Measurements from ENCODE around the gene NECTIN3.

NECTIN3 gene

DNA sequence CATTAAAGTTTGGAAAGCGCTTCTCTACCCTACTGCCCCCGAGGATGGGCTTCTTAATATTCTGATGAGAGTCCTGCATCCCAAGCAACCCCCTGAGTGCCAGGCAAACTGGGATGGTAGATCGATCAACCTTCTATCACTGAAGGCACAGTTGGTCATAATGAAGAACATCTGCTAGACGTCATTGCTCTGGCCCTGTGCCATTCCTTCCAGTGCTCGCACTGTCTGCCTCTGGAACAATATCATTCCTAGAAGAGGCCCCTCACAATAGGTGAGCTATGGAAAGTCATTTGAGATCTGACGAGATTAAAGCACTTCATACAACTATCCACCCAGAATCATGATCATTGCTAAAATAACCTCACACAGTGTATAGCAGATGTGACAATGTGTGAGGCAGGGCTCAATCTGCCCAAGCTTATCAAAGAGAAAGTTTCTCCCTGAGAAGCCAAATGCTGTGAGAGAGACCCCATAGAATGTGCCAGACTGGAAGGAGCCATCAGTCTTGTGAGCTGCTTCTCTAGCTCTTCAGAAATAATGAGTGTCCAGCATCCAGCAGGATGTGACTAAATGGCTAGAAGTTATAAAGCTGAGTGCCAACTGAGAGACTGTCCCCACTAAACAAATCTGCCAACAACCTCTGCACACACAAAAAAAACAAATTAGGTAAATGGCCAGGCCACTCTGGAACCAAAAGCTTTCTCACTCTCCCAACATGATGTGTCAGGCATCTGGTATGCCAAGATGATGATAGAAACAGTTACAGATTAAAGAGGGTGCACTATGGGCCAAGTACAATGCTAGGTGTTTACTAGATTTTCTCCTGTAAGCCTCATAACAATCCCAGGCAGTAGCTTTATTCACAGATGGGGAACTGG lies 165.5 kb downstream of the NECTIN3 start:
- ChIA-PET CTCF (no interaction called here), POLR2A (no interaction called here)
- Histone ChIP-seq H3K4me3 (ENCODE audit: low read depth, low read length) (no peak overlapping the region), H3K4me1 (ENCODE audit: control insufficient read depth, insufficient read depth, low read length) (no peaks in the 10 kb centered on the region), H3K36me3 (ENCODE audit: control insufficient read depth in 2 of 2, insufficient read depth in 1 of 2, low read length in 2 of 2) (no peaks in the 10 kb centered on the region), H3K27ac (ENCODE audit: extremely low read depth, low read depth, low read length) (no peak overlapping the region), H3K9me3 (ENCODE audit: control insufficient read depth, insufficient read depth, low read depth, low read length) (no peaks in the 10 kb centered on the region)
- TF ChIP-seq, protein P1, sequence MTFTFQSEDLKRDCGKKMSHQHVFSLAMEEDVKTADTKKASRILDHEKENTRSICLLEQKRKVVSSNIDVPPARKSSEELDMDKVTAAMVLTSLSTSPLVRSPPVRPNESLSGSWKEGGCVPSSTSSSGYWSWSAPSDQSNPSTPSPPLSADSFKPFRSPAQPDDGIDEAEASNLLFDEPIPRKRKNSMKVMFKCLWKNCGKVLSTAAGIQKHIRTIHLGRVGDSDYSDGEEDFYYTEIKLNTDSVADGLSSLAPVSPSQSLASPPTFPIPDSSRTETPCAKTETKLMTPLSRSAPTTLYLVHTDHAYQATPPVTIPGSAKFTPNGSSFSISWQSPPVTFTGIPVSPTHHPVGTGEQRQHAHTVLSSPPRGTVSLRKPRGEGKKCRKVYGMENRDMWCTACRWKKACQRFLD (tag by site-specific recombination; IDR thresholded peaks at IDR 0.05): no peak
- TF ChIP-seq ZNF202 (tag by site-specific recombination; IDR thresholded peaks at IDR 0.05; ENCODE audit: borderline replicate concordance) (no peak), ZNF133 (tag by site-specific recombination; IDR thresholded peaks at IDR 0.05) (no peak), ZNF624 (tag by site-specific recombination; IDR thresholded peaks at IDR 0.05) (no peak), ZNF670 (tag by site-specific recombination; IDR thresholded peaks at IDR 0.05; ENCODE audit: low read depth) (no peak), GFI1B (tag by site-specific recombination; IDR thresholded peaks at IDR 0.05) (no peak), ZNF777 (tag by site-specific recombination; IDR thresholded peaks at IDR 0.05; ENCODE audit: borderline replicate concordance) (no peak), ZNF140 (tag by site-specific recombination; IDR thresholded peaks at IDR 0.05) (no peak), ZNF433 (tag by site-specific recombination; IDR thresholded peaks at IDR 0.05; ENCODE audit: low read depth) (no peak), ZNF549 (tag by site-specific recombination; IDR thresholded peaks at IDR 0.05) (no peak), ZBTB1 (tag by site-specific recombination; IDR thresholded peaks at IDR 0.05) (no peak), ZNF658 (tag by site-specific recombination; IDR thresholded peaks at IDR 0.05) (no peak), ZNF366 (tag by site-specific recombination; conservative IDR thresholded peaks at IDR 0.05) (no peak), ZNF248 (tag by site-specific recombination; IDR thresholded peaks at IDR 0.05) (no peak), ZNF610 (tag by site-specific recombination; IDR thresholded peaks at IDR 0.05; ENCODE audit: borderline replicate concordance) (no peak), ZNF747 (tag by site-specific recombination; IDR thresholded peaks at IDR 0.05) (no peak), ZNF776 (tag by site-specific recombination; IDR thresholded peaks at IDR 0.05; ENCODE audit: borderline replicate concordance) (no peak)
- TF ChIP-seq, protein P2, sequence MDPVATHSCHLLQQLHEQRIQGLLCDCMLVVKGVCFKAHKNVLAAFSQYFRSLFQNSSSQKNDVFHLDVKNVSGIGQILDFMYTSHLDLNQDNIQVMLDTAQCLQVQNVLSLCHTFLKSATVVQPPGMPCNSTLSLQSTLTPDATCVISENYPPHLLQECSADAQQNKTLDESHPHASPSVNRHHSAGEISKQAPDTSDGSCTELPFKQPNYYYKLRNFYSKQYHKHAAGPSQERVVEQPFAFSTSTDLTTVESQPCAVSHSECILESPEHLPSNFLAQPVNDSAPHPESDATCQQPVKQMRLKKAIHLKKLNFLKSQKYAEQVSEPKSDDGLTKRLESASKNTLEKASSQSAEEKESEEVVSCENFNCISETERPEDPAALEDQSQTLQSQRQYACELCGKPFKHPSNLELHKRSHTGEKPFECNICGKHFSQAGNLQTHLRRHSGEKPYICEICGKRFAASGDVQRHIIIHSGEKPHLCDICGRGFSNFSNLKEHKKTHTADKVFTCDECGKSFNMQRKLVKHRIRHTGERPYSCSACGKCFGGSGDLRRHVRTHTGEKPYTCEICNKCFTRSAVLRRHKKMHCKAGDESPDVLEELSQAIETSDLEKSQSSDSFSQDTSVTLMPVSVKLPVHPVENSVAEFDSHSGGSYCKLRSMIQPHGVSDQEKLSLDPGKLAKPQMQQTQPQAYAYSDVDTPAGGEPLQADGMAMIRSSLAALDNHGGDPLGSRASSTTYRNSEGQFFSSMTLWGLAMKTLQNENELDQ (tag by site-specific recombination; IDR thresholded peaks at IDR 0.05; ENCODE audit: low read depth): no peak
- TF ChIP-seq, protein P3, sequence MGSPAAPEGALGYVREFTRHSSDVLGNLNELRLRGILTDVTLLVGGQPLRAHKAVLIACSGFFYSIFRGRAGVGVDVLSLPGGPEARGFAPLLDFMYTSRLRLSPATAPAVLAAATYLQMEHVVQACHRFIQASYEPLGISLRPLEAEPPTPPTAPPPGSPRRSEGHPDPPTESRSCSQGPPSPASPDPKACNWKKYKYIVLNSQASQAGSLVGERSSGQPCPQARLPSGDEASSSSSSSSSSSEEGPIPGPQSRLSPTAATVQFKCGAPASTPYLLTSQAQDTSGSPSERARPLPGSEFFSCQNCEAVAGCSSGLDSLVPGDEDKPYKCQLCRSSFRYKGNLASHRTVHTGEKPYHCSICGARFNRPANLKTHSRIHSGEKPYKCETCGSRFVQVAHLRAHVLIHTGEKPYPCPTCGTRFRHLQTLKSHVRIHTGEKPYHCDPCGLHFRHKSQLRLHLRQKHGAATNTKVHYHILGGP (tag by site-specific recombination; IDR thresholded peaks at IDR 0.05): no peak
- TF ChIP-seq, protein P4, sequence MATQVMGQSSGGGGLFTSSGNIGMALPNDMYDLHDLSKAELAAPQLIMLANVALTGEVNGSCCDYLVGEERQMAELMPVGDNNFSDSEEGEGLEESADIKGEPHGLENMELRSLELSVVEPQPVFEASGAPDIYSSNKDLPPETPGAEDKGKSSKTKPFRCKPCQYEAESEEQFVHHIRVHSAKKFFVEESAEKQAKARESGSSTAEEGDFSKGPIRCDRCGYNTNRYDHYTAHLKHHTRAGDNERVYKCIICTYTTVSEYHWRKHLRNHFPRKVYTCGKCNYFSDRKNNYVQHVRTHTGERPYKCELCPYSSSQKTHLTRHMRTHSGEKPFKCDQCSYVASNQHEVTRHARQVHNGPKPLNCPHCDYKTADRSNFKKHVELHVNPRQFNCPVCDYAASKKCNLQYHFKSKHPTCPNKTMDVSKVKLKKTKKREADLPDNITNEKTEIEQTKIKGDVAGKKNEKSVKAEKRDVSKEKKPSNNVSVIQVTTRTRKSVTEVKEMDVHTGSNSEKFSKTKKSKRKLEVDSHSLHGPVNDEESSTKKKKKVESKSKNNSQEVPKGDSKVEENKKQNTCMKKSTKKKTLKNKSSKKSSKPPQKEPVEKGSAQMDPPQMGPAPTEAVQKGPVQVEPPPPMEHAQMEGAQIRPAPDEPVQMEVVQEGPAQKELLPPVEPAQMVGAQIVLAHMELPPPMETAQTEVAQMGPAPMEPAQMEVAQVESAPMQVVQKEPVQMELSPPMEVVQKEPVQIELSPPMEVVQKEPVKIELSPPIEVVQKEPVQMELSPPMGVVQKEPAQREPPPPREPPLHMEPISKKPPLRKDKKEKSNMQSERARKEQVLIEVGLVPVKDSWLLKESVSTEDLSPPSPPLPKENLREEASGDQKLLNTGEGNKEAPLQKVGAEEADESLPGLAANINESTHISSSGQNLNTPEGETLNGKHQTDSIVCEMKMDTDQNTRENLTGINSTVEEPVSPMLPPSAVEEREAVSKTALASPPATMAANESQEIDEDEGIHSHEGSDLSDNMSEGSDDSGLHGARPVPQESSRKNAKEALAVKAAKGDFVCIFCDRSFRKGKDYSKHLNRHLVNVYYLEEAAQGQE (tag by site-specific recombination; IDR thresholded peaks at IDR 0.05): no peak

Measured in HEK293 (cell line).